H1 (cell line): ENCODE results near the gene CMBL. TPM values are rescaled to one million over a fixed set of nuclear protein-coding genes. Genes with fewer than 3 reads are reported as not detected.

Source experiments
- ASH2L ChIP-seq: fragments of 200-600, 300-600 bp; sonication (generic); IDR thresholded peaks from one replicate; pipeline ENCODE4 v1.7.1; 2017; ENCODE audit warnings: low read length
- BCL11A ChIP-seq, 2 experiments: IDR thresholded peaks; one replicate each; pipeline ENCODE4 v1.6.1; 2011; ENCODE audit warnings: low read depth in 2 of 2, low read length in 2 of 2, mild to moderate bottlenecking in 2 of 2
- CBX5 ChIP-seq: fragments of 300-800, 300-1000 bp; sonication (generic); IDR thresholded peaks from 2 replicates; pipeline ENCODE4 v1.7.1; 2016; ENCODE audit warnings: antibody characterized with exemption, low read length, low read depth
- CHD2 ChIP-seq: IDR thresholded peaks from 2 replicates; pipeline ENCODE4 v1.6.1; 2012; ENCODE audit warnings: low read length, improper control_type of control experiment
- CREB1 ChIP-seq: IDR thresholded peaks from 2 replicates; pipeline ENCODE4 v1.6.1; 2012; ENCODE audit warnings: inconsistent platforms
- EP300 ChIP-seq, 2 experiments: IDR thresholded peaks; 1 replicate in 1 of 2; 2 replicates in 1 of 2; pipeline ENCODE4 v1.6.1; 2011 to 2012; ENCODE audit warnings: low read depth in 2 of 2, low read length in 2 of 2, mild to moderate bottlenecking in 2 of 2, borderline replicate concordance in 1 of 2, inconsistent platforms in 1 of 2, moderate library complexity in 1 of 2
- EZH2 ChIP-seq: fragments of 200-600 bp; sonication (generic); IDR thresholded peaks from 2 replicates; pipeline ENCODE4 v1.7.1; 2012; ENCODE audit warnings: low read depth, mild to moderate bottlenecking, moderate library complexity, low read length, inconsistent platforms; ENCODE audit not compliant: severe bottlenecking
- HDAC2 ChIP-seq, 2 experiments: fragments of 300-600 bp in 1 of 2; sonication (generic) in 1 of 2; IDR thresholded peaks; 2 replicates each; pipeline ENCODE4 v1.6.1; 2011 to 2012; ENCODE audit warnings: low read depth in 2 of 2, low read length in 2 of 2, mild to moderate bottlenecking in 2 of 2, moderate library complexity in 2 of 2, borderline replicate concordance in 1 of 2, inconsistent platforms in 1 of 2
- KDM4A ChIP-seq: IDR thresholded peaks from one replicate; pipeline ENCODE4 v1.7.1; 2012; ENCODE audit warnings: low read depth, mild to moderate bottlenecking, moderate library complexity, low read length, inconsistent platforms; ENCODE audit not compliant: severe bottlenecking
- NANOG ChIP-seq: IDR thresholded peaks from 2 replicates; pipeline ENCODE4 v1.6.1; 2011; ENCODE audit warnings: low read length, low read depth, mild to moderate bottlenecking, inconsistent platforms; ENCODE audit not compliant: insufficient read depth, poor library complexity, severe bottlenecking
- PHF8 ChIP-seq: fragments of 200-600 bp; sonication (generic); conservative IDR thresholded peaks from 2 replicates; pipeline ENCODE4 v1.7.1; 2012; ENCODE audit warnings: low read depth, mild to moderate bottlenecking, inconsistent platforms, low read length, moderate library complexity
- POLR2AphosphoS5 ChIP-seq: IDR thresholded peaks from 2 replicates; pipeline ENCODE4 v1.6.1; 2011; ENCODE audit warnings: low read depth, low read length
- POU5F1 ChIP-seq: IDR thresholded peaks from 2 replicates; pipeline ENCODE4 v1.6.1; 2011; ENCODE audit warnings: low read depth, mild to moderate bottlenecking, low read length, moderate library complexity
- RBBP5 ChIP-seq: IDR thresholded peaks from 2 replicates; pipeline ENCODE4 v1.7.1; 2012; ENCODE audit warnings: low read depth, mild to moderate bottlenecking, inconsistent platforms, low read length, moderate library complexity, borderline replicate concordance
- SIRT6 ChIP-seq: IDR thresholded peaks from one replicate; pipeline ENCODE4 v1.7.1; 2012; ENCODE audit warnings: low read length, inconsistent platforms
- SP4 ChIP-seq: IDR thresholded peaks from 2 replicates; pipeline ENCODE4 v1.6.1; 2012; ENCODE audit warnings: low read length, inconsistent platforms
- TBP ChIP-seq: IDR thresholded peaks from 2 replicates; pipeline ENCODE4 v1.6.1; 2011; ENCODE audit warnings: low read depth, low read length, improper control_type of control experiment
- YY1 ChIP-seq: IDR thresholded peaks from 2 replicates; pipeline ENCODE4 v1.6.1; 2011; ENCODE audit warnings: low read depth, mild to moderate bottlenecking, low read length
- polyA plus RNA-seq, 7 experiments: library from polyadenylated mRNA; depleted of rRNA in 3 of 7; stranded (reverse) in 5 of 7; unstranded in 2 of 7; fragments of >200 nt in 5 of 7; fragments of 200-250 nt in 2 of 7; gene quantifications; 1 replicate in 5 of 7; 2 replicates in 1 of 7; 4 replicates in 1 of 7; pipeline versions ENCODE4 v1.2.1 to v1.2.3, GENCODE V29; 2011 to 2013; ENCODE audit warnings: missing spikeins in 2 of 7, mixed read lengths in 2 of 7
- total RNA-seq: library from RNA; stranded (reverse); fragmentation: NEBNext Ultra II Directional; extraction: Animal tissue kit (Norgen Biotek cat#: 25700); gene quantifications from 2 replicates; pipeline ENCODE4 v1.2.1, GENCODE V29; 2021
- TF ChIP-seq, protein P1 (sequence below), 3 experiments: IDR thresholded peaks; 1 replicate in 2 of 3; 2 replicates in 1 of 3; pipeline versions ENCODE4 v1.5.1 to v1.6.1; 2011; ENCODE audit warnings: low read length in 3 of 3, mild to moderate bottlenecking in 3 of 3, inconsistent platforms in 2 of 3, low read depth in 1 of 3, moderate library complexity in 1 of 3; ENCODE audit not compliant: insufficient read depth in 1 of 3; ENCODE audit errors: control extremely low read depth in 1 of 3
- TF ChIP-seq, protein P2 (sequence below): IDR thresholded peaks from 2 replicates; pipeline ENCODE4 v1.6.1; 2011; ENCODE audit warnings: low read length, improper control_type of control experiment

Gene CMBL
- total and polyA plus RNA-seq, 2 of the 8 experiments (the other 6 are each of a cell fraction or from before 2014, with no cell fraction given) = 27.9 to 32.1 TPM

DNA sequence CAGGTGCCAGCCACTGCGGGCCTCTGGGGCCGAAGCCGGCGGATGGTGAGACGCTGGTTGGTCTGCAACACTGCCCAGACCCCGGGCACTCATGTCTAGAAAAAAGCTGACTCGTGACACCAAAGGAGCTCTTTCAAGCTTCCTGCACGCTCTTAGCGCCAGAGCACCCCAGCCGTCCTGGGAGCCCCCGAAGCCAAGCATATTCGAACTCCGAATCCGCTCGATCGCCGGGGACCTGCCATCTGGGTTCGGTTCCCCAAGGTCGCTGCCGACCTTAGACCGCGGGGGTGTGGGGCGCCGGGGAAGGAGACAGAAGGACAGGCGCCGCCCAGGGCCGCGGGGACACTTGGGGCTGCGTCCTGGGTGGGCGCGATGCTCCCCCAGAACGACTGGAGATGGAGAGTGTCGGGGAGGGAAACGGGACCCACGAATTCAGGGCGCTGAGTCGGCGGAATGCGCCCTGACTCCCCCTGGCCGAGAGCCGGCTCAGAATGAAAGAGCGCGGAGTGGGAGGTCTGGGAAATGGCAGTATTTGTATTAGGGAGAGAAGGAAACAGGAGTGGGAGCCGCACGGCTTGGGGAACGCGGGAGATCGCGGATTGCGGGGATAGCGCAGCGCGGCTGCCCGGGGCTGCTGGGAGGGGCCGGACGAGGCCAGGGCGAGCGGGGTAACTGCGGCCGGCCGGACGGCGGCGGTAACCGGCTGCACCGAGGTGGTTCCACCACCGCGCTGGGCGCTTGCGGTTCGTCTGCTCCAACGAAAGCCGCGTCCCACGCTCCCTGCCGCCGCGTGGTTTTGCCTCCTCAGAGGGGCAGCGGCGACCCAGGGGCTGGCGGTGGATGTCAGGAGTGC, 25.7 kb upstream of the CMBL start (continued):
- TF ChIP-seq, protein P1, sequence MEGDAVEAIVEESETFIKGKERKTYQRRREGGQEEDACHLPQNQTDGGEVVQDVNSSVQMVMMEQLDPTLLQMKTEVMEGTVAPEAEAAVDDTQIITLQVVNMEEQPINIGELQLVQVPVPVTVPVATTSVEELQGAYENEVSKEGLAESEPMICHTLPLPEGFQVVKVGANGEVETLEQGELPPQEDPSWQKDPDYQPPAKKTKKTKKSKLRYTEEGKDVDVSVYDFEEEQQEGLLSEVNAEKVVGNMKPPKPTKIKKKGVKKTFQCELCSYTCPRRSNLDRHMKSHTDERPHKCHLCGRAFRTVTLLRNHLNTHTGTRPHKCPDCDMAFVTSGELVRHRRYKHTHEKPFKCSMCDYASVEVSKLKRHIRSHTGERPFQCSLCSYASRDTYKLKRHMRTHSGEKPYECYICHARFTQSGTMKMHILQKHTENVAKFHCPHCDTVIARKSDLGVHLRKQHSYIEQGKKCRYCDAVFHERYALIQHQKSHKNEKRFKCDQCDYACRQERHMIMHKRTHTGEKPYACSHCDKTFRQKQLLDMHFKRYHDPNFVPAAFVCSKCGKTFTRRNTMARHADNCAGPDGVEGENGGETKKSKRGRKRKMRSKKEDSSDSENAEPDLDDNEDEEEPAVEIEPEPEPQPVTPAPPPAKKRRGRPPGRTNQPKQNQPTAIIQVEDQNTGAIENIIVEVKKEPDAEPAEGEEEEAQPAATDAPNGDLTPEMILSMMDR (IDR thresholded peaks at IDR 0.05; ENCODE audit: control extremely low read depth in 1 of 3, insufficient read depth in 1 of 3, low read depth in 1 of 3, low read length in 3 of 3) = peak in 2 of 3 experiments; percentile 7 to 25; a peak in 2 of 4 replicates
- TF ChIP-seq CHD2 (no peak), CBX5 (no peak), CREB1 (no peak), SP4 (no peak), TBP (peak; percentile 59; the same call in 1 of the 2 replicates), ASH2L (peak; percentile 66), BCL11A (IDR thresholded peaks at IDR 0.05; ENCODE audit: low read depth in 2 of 2, low read length in 2 of 2) (no peak), PHF8 (0 out of 2 replicates have a peak, but pooled peaks have one; percentile 15), HDAC2 (IDR thresholded peaks at IDR 0.05; ENCODE audit: borderline replicate concordance in 1 of 2, low read depth in 2 of 2, low read length in 2 of 2) (peak in 1 of 2 experiments; percentile 63; a peak in 1 of 4 replicates), POLR2AphosphoS5 (no peak), NANOG (no peak), EZH2 (peak; percentile 77), YY1 (no peak), SIRT6 (no peak), POU5F1 (no peak), RBBP5 (peak; percentile 17; the same call in 1 of the 2 replicates), KDM4A (peak; percentile 95), EP300 (IDR thresholded peaks at IDR 0.05; ENCODE audit: borderline replicate concordance in 1 of 2, low read depth in 2 of 2, low read length in 2 of 2) (no peak)
- TF ChIP-seq, protein P2, sequence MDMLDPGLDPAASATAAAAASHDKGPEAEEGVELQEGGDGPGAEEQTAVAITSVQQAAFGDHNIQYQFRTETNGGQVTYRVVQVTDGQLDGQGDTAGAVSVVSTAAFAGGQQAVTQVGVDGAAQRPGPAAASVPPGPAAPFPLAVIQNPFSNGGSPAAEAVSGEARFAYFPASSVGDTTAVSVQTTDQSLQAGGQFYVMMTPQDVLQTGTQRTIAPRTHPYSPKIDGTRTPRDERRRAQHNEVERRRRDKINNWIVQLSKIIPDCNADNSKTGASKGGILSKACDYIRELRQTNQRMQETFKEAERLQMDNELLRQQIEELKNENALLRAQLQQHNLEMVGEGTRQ = no peak
